GM13976 (cell line): ENCODE data around the gene PLXDC1.
"Not testable (repeated sequence)": the region's sequence is repeated elsewhere in the genome, so short reads cannot be mapped to it uniquely, and the experiment has no call there.

Experiments
- DNase-seq: peaks from one replicate; pipeline ENCODE4 v3.0.0; 2012; ENCODE audit warnings: low spot score
- CTCF ChIP-seq: IDR thresholded peaks from 2 replicates; pipeline ENCODE4 v1.5.1; 2012; ENCODE audit warnings: borderline replicate concordance, mild to moderate bottlenecking; ENCODE audit not compliant: insufficient read depth; ENCODE audit errors: extremely low read depth, missing control alignments, control extremely low read depth
- in situ Hi-C: fragments of 300-500 bp; cut with MboI; formaldehyde crosslinking; loops from one replicate; pipeline ENCODE4 v1.12.0; 2022; ENCODE audit warnings: low sequenced_read_pairs, mixed read lengths, inconsistent platforms; ENCODE audit not compliant: unreplicated experiment

Gene PLXDC1

GRCh38 chr17:39057701-39058206 is 93.7 kb downstream of the PLXDC1 start:
- DNase-seq: no peak
- in situ Hi-C loops: no loop called here
- no peak for TF ChIP-seq CTCF

GRCh38 chr17:39054111-39054645 is 97.3 kb downstream of the PLXDC1 start:
- in situ Hi-C loops: no loop called here
- no peak for TF ChIP-seq CTCF
- DNase-seq: no peak

- DNase-seq, in situ Hi-C loops: not testable (repeated sequence)
Observed at GRCh38 chr17:39052423-39052822, 99.0 kb downstream of the PLXDC1 start.

GRCh38 chr17:39051001-39051585 is 100.3 kb downstream of the PLXDC1 start:
- TF ChIP-seq CTCF: no peak
- in situ Hi-C loops: no loop called here
- no peak for DNase-seq

GRCh38 chr17:39045948-39046679 is 105.3 kb downstream of the PLXDC1 start:
- no peak for DNase-seq
- in situ Hi-C loops: no loop called here
- TF ChIP-seq CTCF: no peak

- in situ Hi-C loops: no loop called here
- DNase-seq: no peak
- no peak for TF ChIP-seq CTCF
Observed at GRCh38 chr17:39036009-39036408, 115.4 kb downstream of the PLXDC1 start.

GRCh38 chr17:39035578-39035977 is 115.9 kb downstream of the PLXDC1 start:
- DNase-seq, in situ Hi-C loops: not testable (repeated sequence)
